ENCODE results near the gene ANO9. TPM values are rescaled to one million over a fixed set of nuclear protein-coding genes. Genes with fewer than 3 reads are reported as not detected.
"Not testable (repeated sequence)": the region's sequence is repeated elsewhere in the genome, so short reads cannot be mapped to it uniquely, and the experiment has no call there.

Gene ANO9
- total RNA-seq, 1 experiment from 2014 or later: 85.5 TPM

GRCh38 chr11:469684-470560 is 28.1 kb upstream of the ANO9 start:
- Histone ChIP-seq H3K27me3 (replicated peaks; ENCODE audit: control insufficient read depth, insufficient read depth, low read length) (no peaks in the 10 kb centered on the region), H3K4me3 (ENCODE audit: low read depth, low read length) (no peak overlapping the region), H3K36me3 (ENCODE audit: control insufficient read depth, insufficient read depth, low read length) (no peaks in the 10 kb centered on the region), H3K4me1 (peaks cover 27% of the 10 kb centered on the region), H3K9me3 (no peaks in the 10 kb centered on the region)
- BruUV-seq (replicated peaks): no TSS peak
- DNase-seq: peak in 1 of 2 experiments; percentile 26
- intact Hi-C loops (cut with micrococcal nuclease; ENCODE audit: unreplicated experiment): no loop called here
- peak overlapping the region; percentile 22 for H3K4me3 Mint-ChIP-seq (ENCODE audit: unreplicated experiment)
- ChIA-PET POLR2A (no interaction called here), CTCF (interaction anchor here (0.7 to 1.4 kb wide), 3 partner anchors 9 to 42 kb away, joined by 3 to 8 read pairs (median 7); no protein-coding TSS in a partner anchor)
- TF ChIP-seq CTCF (IDR thresholded peaks at IDR 0.05; ENCODE audit: insufficient read depth in 1 of 2, low read depth in 1 of 2, low read length in 1 of 2, severe bottlenecking in 1 of 2, unreplicated experiment in 1 of 2): peak in 1 of 2 experiments; percentile 32
- H3K27ac Mint-ChIP-seq (ENCODE audit: unreplicated experiment): peak overlapping the region; percentile 87
- peaks cover 31% of the 10 kb centered on the region for H3K36me3 Mint-ChIP-seq (ENCODE audit: insufficient read depth, unreplicated experiment)
- H3K27me3 Mint-ChIP-seq (ENCODE audit: insufficient read depth, unreplicated experiment): no peaks in the 10 kb centered on the region
- no peaks in the 10 kb centered on the region for H3K9me3 Mint-ChIP-seq (ENCODE audit: unreplicated experiment)
- H3K4me1 Mint-ChIP-seq (ENCODE audit: low read depth, unreplicated experiment): peaks cover 27% of the 10 kb centered on the region

GRCh38 chr11:469026-469683 is 27.3 kb upstream of the ANO9 start:
- H3K27me3 ChIP-seq (replicated peaks; ENCODE audit: control insufficient read depth, insufficient read depth, low read length); H3K9me3 ChIP-seq; intact Hi-C loops (cut with micrococcal nuclease; ENCODE audit: unreplicated experiment); POLR2A ChIA-PET; H3K4me3 ChIP-seq (ENCODE audit: low read depth, low read length); H3K9me3 Mint-ChIP-seq (ENCODE audit: unreplicated experiment); H3K27me3 Mint-ChIP-seq (ENCODE audit: insufficient read depth, unreplicated experiment); H3K36me3 ChIP-seq (ENCODE audit: control insufficient read depth, insufficient read depth, low read length); DNase-seq; BruUV-seq (replicated peaks): not testable (repeated sequence)
- Mint-ChIP-seq H3K4me3 (ENCODE audit: unreplicated experiment) (peak overlapping the region; percentile 22), H3K4me1 (ENCODE audit: low read depth, unreplicated experiment) (peaks cover 27% of the 10 kb centered on the region), H3K36me3 (ENCODE audit: insufficient read depth, unreplicated experiment) (peaks cover 31% of the 10 kb centered on the region), H3K27ac (ENCODE audit: unreplicated experiment) (peak overlapping the region; percentile 87)
- CTCF ChIA-PET: interaction anchor here (0.7 to 1.4 kb wide), 3 partner anchors 8 to 41 kb away, joined by 3 to 8 read pairs (median 7); no protein-coding TSS in a partner anchor
- H3K4me1 ChIP-seq: peaks cover 27% of the 10 kb centered on the region

- peak overlapping the region; percentile 67 for H3K27ac Mint-ChIP-seq (ENCODE audit: unreplicated experiment)
- CTCF ChIA-PET: no interaction called here
Measured at GRCh38 chr11:468493-468892, 26.7 kb upstream of the ANO9 start.

More at GRCh38 chr11:468493-468892, 26.7 kb upstream of the ANO9 start:
- H3K9me3 ChIP-seq: no peaks in the 10 kb centered on the region
- Mint-ChIP-seq H3K9me3 (ENCODE audit: unreplicated experiment) (no peaks in the 10 kb centered on the region), H3K27me3 (ENCODE audit: insufficient read depth, unreplicated experiment) (no peaks in the 10 kb centered on the region), H3K36me3 (ENCODE audit: insufficient read depth, unreplicated experiment) (peaks cover 31% of the 10 kb centered on the region), H3K4me3 (ENCODE audit: unreplicated experiment) (peak overlapping the region; percentile 22), H3K4me1 (ENCODE audit: low read depth, unreplicated experiment) (peaks cover 27% of the 10 kb centered on the region)
- no peak for DNase-seq
- H3K36me3 ChIP-seq (ENCODE audit: control insufficient read depth, insufficient read depth, low read length): no peaks in the 10 kb centered on the region; the same call in 1 of the 2 replicates
- POLR2A ChIA-PET: no interaction called here
- intact Hi-C loops (cut with micrococcal nuclease; ENCODE audit: unreplicated experiment): no loop called here
- no peak overlapping the region for H3K4me3 ChIP-seq (ENCODE audit: low read depth, low read length)
- H3K4me1 ChIP-seq: peaks cover 27% of the 10 kb centered on the region
- no peak for TF ChIP-seq CTCF (IDR thresholded peaks at IDR 0.05; ENCODE audit: insufficient read depth in 1 of 2, low read depth in 1 of 2, low read length in 1 of 2, severe bottlenecking in 1 of 2, unreplicated experiment in 1 of 2)
- no TSS peak for BruUV-seq (replicated peaks)
- no peaks in the 10 kb centered on the region for H3K27me3 ChIP-seq (replicated peaks; ENCODE audit: control insufficient read depth, insufficient read depth, low read length)
